ENCODE results near the gene AKAP8L. TPM values are rescaled to one million over a fixed set of nuclear protein-coding genes. Genes with fewer than 3 reads are reported as not detected.
A peak's percentile ranks its signal among the peaks of the same experiment; 100 is the strongest.

The AKAP8L gene
- total and polyA plus RNA-seq, 4 experiments from 2014 or later = 31.4 to 182 (median 119) TPM

GRCh38 chr19:15438124-15438496 is 19.3 kb upstream of the AKAP8L start:
- Mint-ChIP-seq H3K36me3 (peaks cover 0 to 3% of the 10 kb centered on the region in 2 donors), H3K9me3 (peaks cover 0 to under 1% (median 0%) of the 10 kb centered on the region in 8 donors), H3K4me3 (no peak overlapping the region), H3K27ac (peak overlapping the region in 1 of 7 donors; percentile 23), H3K4me1 (peaks cover 4 to 9% (median 7%) of the 10 kb centered on the region in 4 donors), H3K27me3 (no peaks in the 10 kb centered on the region)
- Histone ChIP-seq H3K27me3 (ENCODE audit: insufficient read depth, low read length) (no peaks in the 10 kb centered on the region), H3K4me1 (ENCODE audit: insufficient read depth, low read length) (peaks cover 5% of the 10 kb centered on the region), H3K4me3 (ENCODE audit: low read length in 2 of 2) (no peak overlapping the region), H3K36me3 (ENCODE audit: insufficient read depth, low read length) (no peaks in the 10 kb centered on the region), H3K27ac (ENCODE audit: low read depth, low read length) (no peak overlapping the region), H3K9me3 (ENCODE audit: control insufficient read depth in 1 of 2, low read length in 2 of 2) (no peaks in the 10 kb centered on the region)
- intact Hi-C loops (cut with micrococcal nuclease) = no loop called here
- no peak for DNase-seq
- ChIA-PET POLR2A (ENCODE audit: partially characterized antibody) (interaction anchor here (1.1 to 1.3 kb wide), 2 partner anchors 19 to 29 kb away, joined by 4 to 5 read pairs; no protein-coding TSS in a partner anchor), CTCF (ENCODE audit: partially characterized antibody) (no interaction called here)

DNA sequence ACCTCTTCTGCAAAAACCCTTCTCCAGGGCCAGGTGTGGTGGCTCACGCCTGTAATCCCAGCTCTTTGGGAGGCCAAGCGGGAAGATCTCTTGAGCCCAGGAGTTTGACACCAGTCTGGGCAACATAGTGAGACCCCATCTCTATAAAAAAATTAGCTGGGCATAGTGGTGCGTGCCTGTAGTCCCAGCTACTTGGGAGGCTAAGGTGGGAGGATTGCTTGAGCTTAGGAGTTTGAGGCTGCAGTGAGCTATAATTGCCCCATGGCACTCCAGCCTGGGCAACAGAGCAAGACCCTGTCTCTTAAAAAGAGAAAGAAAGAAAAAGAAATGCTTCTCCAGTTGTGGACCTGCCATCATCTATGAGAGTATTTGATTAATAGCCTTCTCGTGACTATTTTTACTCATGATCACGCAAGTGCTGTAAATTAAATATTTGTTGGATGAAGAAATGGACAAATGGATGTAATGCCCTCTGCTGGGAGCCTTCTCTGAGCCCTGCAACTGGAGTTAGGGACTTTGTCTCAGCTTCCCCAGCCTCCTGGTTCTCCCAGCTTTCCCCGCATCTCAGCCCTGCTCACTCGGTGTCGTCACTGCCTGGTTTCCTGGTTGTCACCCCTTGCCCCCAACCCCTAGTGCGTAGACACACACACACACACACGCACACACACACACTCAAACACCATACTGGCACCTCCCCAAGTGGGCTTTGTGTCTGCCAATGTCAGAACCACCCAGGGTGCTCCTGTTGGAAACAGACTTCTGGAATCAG is 18.8 kb upstream of the AKAP8L start:
- Histone ChIP-seq H3K9me3 (ENCODE audit: control insufficient read depth in 1 of 2, low read length in 2 of 2) (no peaks in the 10 kb centered on the region), H3K4me3 (ENCODE audit: low read length in 2 of 2) (no peak overlapping the region), H3K36me3 (ENCODE audit: insufficient read depth, low read length) (no peaks in the 10 kb centered on the region), H3K27me3 (ENCODE audit: insufficient read depth, low read length) (no peaks in the 10 kb centered on the region), H3K27ac (ENCODE audit: low read depth, low read length) (no peak overlapping the region), H3K4me1 (ENCODE audit: insufficient read depth, low read length) (peaks cover 9% of the 10 kb centered on the region)
- Mint-ChIP-seq H3K27me3 (no peaks in the 10 kb centered on the region), H3K4me1 (peaks cover 6 to 14% (median 9%) of the 10 kb centered on the region in 4 donors), H3K27ac (no peak overlapping the region), H3K36me3 (peaks cover 0 to 5% of the 10 kb centered on the region in 2 donors), H3K4me3 (no peak overlapping the region), H3K9me3 (peaks cover 0 to 1% (median 0%) of the 10 kb centered on the region in 8 donors)
- ChIA-PET POLR2A (ENCODE audit: partially characterized antibody) (interaction anchor here (1.3 to 2.8 kb wide), 3 partner anchors 19 to 114 kb away, joined by 4 to 11 read pairs (median 9); partner anchors contain the start of gene AKAP8L), CTCF (ENCODE audit: partially characterized antibody) (interaction anchor here (1.3 to 3.3 kb wide), 2 partner anchors 18 to 22 kb away, joined by 3 to 14 read pairs; partner anchors contain the start of gene AKAP8L)
- no peak for DNase-seq
- intact Hi-C loops (cut with micrococcal nuclease) = no loop called here

DNA sequence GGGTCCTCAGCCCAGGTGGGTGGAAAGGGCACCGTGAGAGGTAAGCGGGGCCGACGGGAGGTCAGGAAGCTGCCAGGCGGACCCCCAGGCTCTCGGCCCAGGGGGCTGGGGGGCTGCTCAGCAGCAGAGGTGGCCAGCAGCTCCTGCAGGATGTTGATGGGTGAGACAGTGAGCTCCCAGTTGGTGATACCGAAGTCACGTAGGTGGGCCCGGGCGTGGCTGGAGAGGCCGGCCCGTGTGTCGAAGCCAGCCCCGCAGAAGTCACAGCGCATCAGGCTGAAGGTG is 18.0 kb upstream of the AKAP8L start:
- no peaks in the 10 kb centered on the region for H3K27me3 Mint-ChIP-seq
- no peaks in the 10 kb centered on the region for H3K36me3 ChIP-seq (ENCODE audit: insufficient read depth, low read length)
- H3K27ac Mint-ChIP-seq = no peak overlapping the region
- H3K9me3 ChIP-seq (ENCODE audit: control insufficient read depth in 1 of 2, low read length in 2 of 2) = no peaks in the 10 kb centered on the region
- H3K4me3 Mint-ChIP-seq = no peak overlapping the region
- no peak overlapping the region for H3K27ac ChIP-seq (ENCODE audit: low read depth, low read length)
- intact Hi-C loops (cut with micrococcal nuclease) = no loop called here
- ChIA-PET CTCF (ENCODE audit: partially characterized antibody) (interaction anchor here (1.3 to 3.3 kb wide), 3 partner anchors 17 to 119 kb away, joined by 3 to 14 read pairs (median 5); partner anchors contain the start of gene AKAP8L), POLR2A (ENCODE audit: partially characterized antibody) (interaction anchor here (1.3 to 2.8 kb wide), 3 partner anchors 19 to 115 kb away, joined by 4 to 11 read pairs (median 9); partner anchors contain the start of gene AKAP8L)
- peaks cover 11% of the 10 kb centered on the region for H3K4me1 ChIP-seq (ENCODE audit: insufficient read depth, low read length)
- DNase-seq = no peak
- H3K4me1 Mint-ChIP-seq = peaks cover 8 to 17% (median 12%) of the 10 kb centered on the region in 4 donors
- H3K9me3 Mint-ChIP-seq = peaks cover 0 to 1% (median 0%) of the 10 kb centered on the region in 8 donors
- no peak overlapping the region for H3K4me3 ChIP-seq (ENCODE audit: low read length in 2 of 2)
- no peaks in the 10 kb centered on the region for H3K27me3 ChIP-seq (ENCODE audit: insufficient read depth, low read length)
- H3K36me3 Mint-ChIP-seq = peaks cover 0 to 8% of the 10 kb centered on the region in 2 donors

DNA sequence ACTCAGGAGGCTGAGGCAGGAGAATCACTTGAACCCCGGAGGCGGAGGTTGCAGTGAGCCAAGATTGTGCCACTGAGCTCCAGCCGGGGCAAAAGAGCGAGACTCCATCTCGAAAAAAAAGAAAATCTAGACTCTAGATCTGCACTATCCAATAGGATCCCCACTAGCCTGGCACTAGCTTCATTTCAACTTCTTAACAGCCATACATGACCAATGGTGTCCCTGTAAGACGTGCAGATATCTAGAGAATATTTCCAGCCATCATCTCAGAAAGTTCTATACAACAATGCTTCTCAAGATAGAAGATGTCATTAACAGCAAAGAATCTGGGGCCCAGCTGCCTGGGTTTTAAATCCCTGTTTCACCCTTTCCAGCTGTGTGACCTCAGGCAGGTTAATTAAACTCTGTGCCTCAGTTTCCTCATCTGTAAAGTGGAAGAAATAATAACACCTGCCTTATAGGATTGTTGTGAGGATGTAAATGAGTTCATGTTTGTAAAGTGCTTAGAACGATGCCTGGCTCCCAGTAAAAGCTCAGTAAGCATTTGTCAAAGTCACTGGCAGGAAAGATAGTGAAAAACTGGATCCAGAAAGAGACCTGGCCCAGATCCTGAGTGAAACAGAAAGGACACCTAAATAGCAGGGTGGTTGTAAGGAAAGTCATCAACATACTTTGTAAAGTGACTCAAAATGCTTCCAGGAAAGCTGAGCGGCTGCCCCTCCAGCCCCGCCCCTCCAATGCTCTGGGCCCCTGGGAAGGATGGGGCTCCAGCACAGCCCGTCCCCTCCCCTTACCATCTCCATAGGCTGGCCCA is 17.4 kb upstream of the AKAP8L start:
- H3K36me3 Mint-ChIP-seq = peaks cover 0 to 11% of the 10 kb centered on the region in 2 donors
- no peak overlapping the region for H3K27ac Mint-ChIP-seq
- H3K27me3 Mint-ChIP-seq = no peaks in the 10 kb centered on the region
- no peak overlapping the region for H3K4me3 ChIP-seq (ENCODE audit: low read length in 2 of 2)
- no peaks in the 10 kb centered on the region for H3K36me3 ChIP-seq (ENCODE audit: insufficient read depth, low read length)
- CTCF ChIA-PET (ENCODE audit: partially characterized antibody) = interaction anchor here (0.7 to 3.3 kb wide), 5 partner anchors 11 to 334 kb away, joined by 3 to 14 read pairs (median 3); partner anchors contain the start of gene AKAP8L
- POLR2A ChIA-PET (ENCODE audit: partially characterized antibody) = interaction anchor here (1.2 to 2.8 kb wide), 4 partner anchors 12 to 115 kb away, joined by 3 to 11 read pairs (median 6); partner anchors contain the start of gene AKAP8L
- H3K9me3 Mint-ChIP-seq = peaks cover 0 to 3% (median 0%) of the 10 kb centered on the region in 8 donors
- no peak for DNase-seq
- H3K27me3 ChIP-seq (ENCODE audit: insufficient read depth, low read length) = no peaks in the 10 kb centered on the region
- intact Hi-C loops (cut with micrococcal nuclease) = no loop called here
- no peak overlapping the region for H3K27ac ChIP-seq (ENCODE audit: low read depth, low read length)
- H3K4me1 Mint-ChIP-seq = peaks cover 14 to 23% (median 17%) of the 10 kb centered on the region in 4 donors
- no peak overlapping the region for H3K4me3 Mint-ChIP-seq
- peaks cover 17% of the 10 kb centered on the region for H3K4me1 ChIP-seq (ENCODE audit: insufficient read depth, low read length)
- no peaks in the 10 kb centered on the region for H3K9me3 ChIP-seq (ENCODE audit: control insufficient read depth in 1 of 2, low read length in 2 of 2)

- Mint-ChIP-seq H3K4me1 (peaks cover 21 to 41% (median 27%) of the 10 kb centered on the region in 4 donors), H3K36me3 (peaks cover 3 to 14% of the 10 kb centered on the region in 2 donors)
- peak overlapping the region; percentile 61 for H3K27ac ChIP-seq (ENCODE audit: low read depth, low read length)
Observed at GRCh38 chr19:15433519-15434069, 14.8 kb upstream of the AKAP8L start.

GRCh38 chr19:15432629-15433518 is 14.1 kb upstream of the AKAP8L start:
- ChIA-PET POLR2A (ENCODE audit: partially characterized antibody) (interaction anchor here (0.6 to 4.1 kb wide), 24 partner anchors 9 to 937 kb away, joined by 3 to 75 read pairs (median 6); partner anchors contain the start of genes AKAP8, AKAP8L, BRD4 and RASAL3), CTCF (ENCODE audit: partially characterized antibody) (interaction anchor here (0.8 to 2.2 kb wide), 6 partner anchors 12 to 123 kb away, joined by 3 to 17 read pairs (median 6); partner anchors contain the start of gene AKAP8L)
- Histone ChIP-seq H3K4me1 (ENCODE audit: insufficient read depth, low read length) (peaks cover 31% of the 10 kb centered on the region), H3K27ac (ENCODE audit: low read depth, low read length) (peak overlapping the region; percentile 61), H3K9me3 (ENCODE audit: control insufficient read depth in 1 of 2, low read length in 2 of 2) (no peaks in the 10 kb centered on the region), H3K36me3 (ENCODE audit: insufficient read depth, low read length) (no peaks in the 10 kb centered on the region), H3K27me3 (ENCODE audit: insufficient read depth, low read length) (no peaks in the 10 kb centered on the region), H3K4me3 (ENCODE audit: low read length in 2 of 2) (peak overlapping the region; percentile 78 to 91)
- H3K9me3 Mint-ChIP-seq = peaks cover 0 to 3% (median 0%) of the 10 kb centered on the region in 8 donors
- intact Hi-C loops (cut with micrococcal nuclease) = loop anchor here (1.0 to 2.0 kb wide), 5 partner anchors 14 to 123 kb away; no protein-coding TSS in a partner anchor
- peaks cover 21 to 44% (median 27%) of the 10 kb centered on the region in 4 donors for H3K4me1 Mint-ChIP-seq
- peaks cover 3 to 14% of the 10 kb centered on the region in 2 donors for H3K36me3 Mint-ChIP-seq
- peak overlapping the region; percentile 87 to 99 (median 94) for H3K27ac Mint-ChIP-seq
- H3K27me3 Mint-ChIP-seq = no peaks in the 10 kb centered on the region
- DNase-seq = peak; percentile 91 to 92 (median 91)
- H3K4me3 Mint-ChIP-seq = peak overlapping the region; percentile 87 to 95 (median 92)

More at GRCh38 chr19:15433519-15434069, 14.8 kb upstream of the AKAP8L start:
- Histone ChIP-seq H3K9me3 (ENCODE audit: control insufficient read depth in 1 of 2, low read length in 2 of 2) (no peaks in the 10 kb centered on the region), H3K36me3 (ENCODE audit: insufficient read depth, low read length) (no peaks in the 10 kb centered on the region), H3K4me3 (ENCODE audit: low read length in 2 of 2) (peak overlapping the region; percentile 78 to 91), H3K4me1 (ENCODE audit: insufficient read depth, low read length) (peaks cover 31% of the 10 kb centered on the region), H3K27me3 (ENCODE audit: insufficient read depth, low read length) (no peaks in the 10 kb centered on the region)
- Mint-ChIP-seq H3K9me3 (peaks cover 0 to 3% (median 0%) of the 10 kb centered on the region in 8 donors), H3K27me3 (no peaks in the 10 kb centered on the region), H3K4me3 (peak overlapping the region; percentile 87 to 95 (median 92)), H3K27ac (peak overlapping the region; percentile 87 to 99 (median 94))
- POLR2A ChIA-PET (ENCODE audit: partially characterized antibody) = interaction anchor here (0.6 to 4.1 kb wide), 19 partner anchors 8 to 403 kb away, joined by 3 to 75 read pairs (median 7); partner anchors contain the start of genes AKAP8, AKAP8L, RASAL3 and WIZ
- intact Hi-C loops (cut with micrococcal nuclease) = loop anchor here (2.0 kb wide), 1 partner anchor 17 kb away; no protein-coding TSS in a partner anchor
- no peak for DNase-seq
- CTCF ChIA-PET (ENCODE audit: partially characterized antibody) = interaction anchor here (0.8 to 2.2 kb wide), 6 partner anchors 13 to 122 kb away, joined by 3 to 17 read pairs (median 6); partner anchors contain the start of gene AKAP8L

Data from CD4-positive, alpha-beta memory T cell (primary cell).